ENCODE results near the gene SART3.

The SART3 gene

DNA sequence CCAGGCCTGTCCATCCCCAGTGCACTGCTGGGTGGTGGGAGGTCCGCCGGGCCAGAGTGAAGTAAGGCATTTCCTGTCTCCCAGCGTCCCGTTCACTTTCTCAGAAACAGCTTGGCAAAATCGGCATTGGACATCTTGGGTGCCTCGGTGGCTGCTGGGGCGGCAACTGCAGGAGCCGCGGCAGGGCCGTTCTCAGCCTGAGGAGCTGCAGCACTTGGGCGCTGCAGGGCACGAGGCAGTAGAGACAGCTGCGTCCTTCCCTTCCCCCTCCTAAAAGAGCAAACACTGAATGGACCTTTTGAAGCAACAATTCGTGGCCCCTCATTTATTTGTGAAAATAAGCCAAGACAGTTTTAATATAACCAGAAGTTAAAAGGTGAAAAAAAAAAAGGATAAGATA, 37.6 kb downstream of the SART3 start:
- DNase-seq (ENCODE audit: low read depth), result no peak

DNA sequence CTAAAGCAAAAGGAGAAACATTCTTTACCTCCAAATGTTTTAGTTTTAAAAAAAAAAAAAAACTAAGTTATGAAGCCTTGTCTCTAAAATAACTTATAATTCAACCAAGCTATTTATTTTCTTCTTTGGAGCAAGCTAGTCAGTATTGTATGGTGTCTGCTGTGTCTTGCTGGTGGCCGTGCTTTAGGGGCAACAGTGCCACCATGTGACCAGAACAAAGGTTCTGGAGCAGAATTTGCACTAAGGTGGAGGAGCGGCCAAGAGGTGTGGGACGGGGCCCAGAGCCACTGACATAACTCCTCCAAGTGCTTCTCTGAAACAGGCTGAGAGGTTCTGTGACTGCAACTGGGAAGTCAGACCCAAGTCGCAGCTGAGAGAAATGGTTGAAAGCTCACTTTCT, 41.4 kb downstream of the SART3 start:
- DNase-seq (ENCODE audit: low read depth), result no peak

DNA sequence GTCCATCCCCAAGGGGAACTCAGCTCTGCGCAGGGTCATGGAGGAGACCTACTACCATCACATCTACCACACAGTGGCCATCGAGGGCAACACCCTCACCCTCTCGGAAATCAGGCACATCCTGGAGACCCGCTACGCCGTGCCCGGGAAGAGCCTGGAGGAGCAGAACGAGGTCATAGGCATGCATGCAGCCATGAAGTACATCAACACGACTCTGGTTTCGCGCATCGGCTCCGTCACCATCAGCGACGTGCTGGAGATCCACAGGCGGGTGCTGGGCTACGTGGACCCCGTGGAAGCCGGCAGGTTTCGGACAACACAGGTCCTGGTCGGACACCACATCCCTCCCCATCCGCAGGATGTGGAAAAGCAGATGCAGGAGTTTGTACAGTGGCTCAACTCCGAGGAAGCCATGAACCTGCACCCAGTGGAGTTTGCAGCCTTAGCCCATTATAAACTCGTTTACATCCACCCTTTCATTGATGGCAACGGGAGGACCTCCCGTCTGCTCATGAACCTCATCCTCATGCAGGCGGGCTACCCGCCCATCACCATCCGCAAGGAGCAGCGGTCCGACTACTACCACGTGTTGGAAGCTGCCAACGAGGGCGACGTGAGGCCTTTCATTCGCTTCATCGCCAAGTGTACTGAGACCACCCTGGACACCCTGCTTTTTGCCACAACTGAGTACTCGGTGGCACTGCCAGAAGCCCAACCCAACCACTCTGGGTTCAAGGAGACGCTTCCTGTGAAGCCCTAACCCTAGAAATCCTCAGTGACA, 42.1 kb downstream of the SART3 start:
- no peak for DNase-seq (ENCODE audit: low read depth)

DNA sequence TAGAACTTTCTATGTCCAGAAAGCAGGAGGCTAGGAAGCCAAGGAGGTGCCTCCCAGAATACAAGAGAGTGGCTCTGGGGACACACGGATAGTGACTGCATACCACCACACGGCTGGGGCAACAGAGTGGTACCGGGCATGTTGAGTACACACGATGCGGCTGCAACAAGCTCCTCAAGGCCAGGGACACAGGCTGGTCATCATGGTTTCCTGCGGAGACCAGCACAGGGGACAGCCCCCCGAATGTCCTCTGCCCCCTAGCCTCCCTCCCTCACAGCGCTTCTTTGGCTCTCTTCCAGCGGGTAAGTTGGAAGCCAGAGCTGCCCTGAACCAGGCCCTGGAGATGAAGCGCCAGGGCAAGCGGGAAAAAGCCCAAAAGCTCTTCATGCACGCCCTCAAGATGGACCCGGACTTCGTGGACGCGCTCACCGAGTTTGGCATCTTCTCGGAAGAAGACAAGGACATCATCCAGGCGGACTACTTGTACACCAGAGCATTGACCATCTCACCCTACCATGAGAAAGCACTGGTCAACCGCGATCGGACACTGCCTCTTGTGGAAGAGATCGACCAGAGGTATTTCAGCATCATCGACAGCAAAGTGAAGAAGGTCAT, 42.8 kb downstream of the SART3 start:
- DNase-seq (ENCODE audit: low read depth), result no peak

DNA sequence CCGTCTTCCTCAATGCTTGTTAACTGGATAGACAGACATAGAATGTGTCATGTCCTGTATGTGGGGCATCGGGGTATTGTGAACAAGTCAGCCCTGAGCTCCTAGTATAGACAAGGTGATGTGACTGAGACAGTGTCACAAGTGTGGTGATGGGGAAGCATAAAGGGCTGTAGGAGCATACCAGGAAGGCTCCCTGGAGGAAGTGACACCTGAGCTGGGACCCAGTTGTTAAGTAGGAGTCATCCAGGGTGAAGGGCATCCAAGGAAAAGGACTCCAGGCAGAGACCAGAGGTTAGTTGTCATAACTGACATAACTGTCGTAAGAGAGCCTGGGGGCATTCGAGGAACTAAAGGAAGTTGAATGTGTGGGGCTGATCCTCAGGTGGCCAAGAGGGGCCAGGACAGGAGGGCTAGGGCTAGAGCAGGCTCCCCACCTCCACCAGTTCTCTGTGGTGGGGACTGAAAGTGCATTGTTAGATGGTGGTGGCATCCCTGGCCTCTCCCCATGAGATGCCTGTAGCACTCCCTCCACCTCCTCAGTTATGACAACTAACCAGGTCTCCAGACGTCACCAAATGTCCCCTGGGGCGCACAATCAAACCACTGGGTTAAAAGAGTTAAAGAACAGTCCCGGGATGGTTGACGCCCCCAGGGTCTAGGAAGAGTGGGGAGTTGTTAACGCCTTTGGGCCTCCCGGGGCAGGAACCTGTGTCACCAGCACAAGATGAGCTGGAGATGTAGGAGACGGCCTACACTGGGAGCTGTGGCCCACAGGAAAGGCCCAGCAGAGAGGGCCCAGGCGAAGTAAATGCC, 43.5 kb downstream of the SART3 start:
- DNase-seq (ENCODE audit: low read depth), result no peak

DNA sequence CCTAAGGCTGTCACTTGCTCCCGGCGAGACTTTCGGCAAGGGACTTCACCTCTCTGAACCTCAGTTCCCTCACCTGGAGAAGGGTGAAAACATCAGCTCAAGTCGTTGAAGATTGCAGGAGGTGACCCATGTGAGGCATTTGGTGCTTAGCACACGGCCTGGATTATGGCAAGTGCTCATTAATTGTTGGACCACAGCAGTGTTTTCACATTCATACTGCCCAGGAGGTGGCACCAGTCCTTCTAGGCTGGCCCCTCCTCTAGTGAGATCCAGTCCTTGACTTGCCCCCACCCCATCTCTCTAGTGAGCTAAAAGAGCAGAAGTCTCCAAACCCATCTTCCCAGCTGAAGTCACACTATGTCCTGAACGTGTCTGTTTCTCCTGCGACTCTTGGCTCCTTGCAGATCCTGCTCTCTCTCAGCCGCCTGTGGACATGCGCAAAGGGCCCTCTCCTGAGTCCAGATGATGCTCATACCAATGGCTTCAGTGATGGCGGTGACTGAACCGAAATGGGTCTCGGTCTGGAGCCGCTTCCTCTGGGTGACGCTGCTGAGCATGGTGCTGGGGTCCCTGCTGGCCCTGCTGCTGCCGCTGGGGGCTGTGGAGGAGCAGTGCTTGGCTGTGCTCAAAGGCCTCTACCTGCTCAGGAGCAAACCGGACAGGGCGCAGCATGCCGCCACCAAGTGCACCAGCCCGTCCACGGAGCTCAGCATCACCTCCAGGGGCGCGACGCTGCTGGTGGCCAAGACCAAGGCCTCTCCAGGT, 44.3 kb downstream of the SART3 start:
- DNase-seq (ENCODE audit: low read depth), result no peak

DNA sequence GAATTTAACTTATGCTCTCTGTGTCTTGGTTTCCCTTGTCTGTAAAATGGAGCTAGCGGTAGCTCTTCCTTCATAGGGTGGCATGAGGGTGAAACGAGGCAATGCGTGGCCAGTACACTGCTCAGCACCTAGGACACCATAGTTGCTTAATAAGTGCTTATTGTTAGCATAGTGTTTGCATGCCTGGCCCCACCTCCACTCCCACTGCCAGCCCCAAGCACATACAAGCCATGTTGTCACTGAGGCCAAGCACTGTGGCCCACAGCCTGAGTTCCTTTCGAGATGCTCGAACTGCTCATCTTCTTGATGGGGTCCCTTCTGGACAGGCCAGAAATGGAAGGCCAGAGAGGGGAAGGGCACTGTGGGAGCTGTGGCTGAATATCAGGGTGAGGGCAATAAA, 45.1 kb downstream of the SART3 start:
- no peak for DNase-seq (ENCODE audit: low read depth)

DNA sequence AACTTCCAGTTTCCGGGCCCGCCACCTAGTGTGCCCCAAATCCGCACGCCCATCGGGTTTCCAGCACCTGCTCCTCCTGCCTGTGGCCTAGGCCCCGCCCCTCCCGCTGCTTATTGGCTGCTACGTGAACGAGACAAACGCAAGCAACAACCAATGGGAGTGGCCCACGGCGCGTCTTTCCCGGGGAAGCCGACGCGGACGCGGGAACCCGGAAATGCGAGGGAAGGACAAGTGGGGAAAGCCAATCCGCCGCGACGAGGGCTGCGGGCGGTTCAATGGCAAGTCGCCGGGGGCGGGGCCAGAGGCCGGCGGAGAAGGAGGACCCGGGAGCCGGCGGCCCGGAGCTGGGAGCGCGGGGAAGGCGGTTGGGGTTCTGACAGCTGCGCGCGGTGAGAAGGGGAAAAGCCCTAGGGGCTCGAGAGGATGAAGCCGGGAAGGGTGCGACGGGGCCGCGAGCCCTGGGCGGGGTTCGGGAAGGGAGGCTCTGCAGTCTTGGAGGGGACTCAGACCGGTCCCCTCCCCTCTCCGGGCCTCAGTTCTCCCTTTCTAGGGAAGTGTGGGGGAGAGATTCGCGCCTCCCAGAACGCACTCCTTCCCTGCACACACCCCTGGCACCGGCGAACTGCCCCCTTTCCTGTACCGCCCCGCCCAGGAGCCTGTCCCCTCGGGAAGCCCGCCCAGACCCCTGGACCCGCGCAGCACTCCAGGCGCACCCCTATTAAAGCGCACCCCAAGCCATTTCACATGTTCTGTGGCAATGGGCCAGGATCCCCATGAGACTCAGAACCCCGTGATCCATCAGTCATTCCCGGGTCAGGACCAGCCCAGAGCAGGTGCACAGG, 45.8 kb downstream of the SART3 start, which contains the start of gene FICD:
Gene FICD (plus strand): TSS at position 305 of the 842 bp plus-strand sequence. CDS start 1,696 bp downstream, outside the sequence.
- DNase-seq (ENCODE audit: low read depth), result peak; percentile 89

DNA sequence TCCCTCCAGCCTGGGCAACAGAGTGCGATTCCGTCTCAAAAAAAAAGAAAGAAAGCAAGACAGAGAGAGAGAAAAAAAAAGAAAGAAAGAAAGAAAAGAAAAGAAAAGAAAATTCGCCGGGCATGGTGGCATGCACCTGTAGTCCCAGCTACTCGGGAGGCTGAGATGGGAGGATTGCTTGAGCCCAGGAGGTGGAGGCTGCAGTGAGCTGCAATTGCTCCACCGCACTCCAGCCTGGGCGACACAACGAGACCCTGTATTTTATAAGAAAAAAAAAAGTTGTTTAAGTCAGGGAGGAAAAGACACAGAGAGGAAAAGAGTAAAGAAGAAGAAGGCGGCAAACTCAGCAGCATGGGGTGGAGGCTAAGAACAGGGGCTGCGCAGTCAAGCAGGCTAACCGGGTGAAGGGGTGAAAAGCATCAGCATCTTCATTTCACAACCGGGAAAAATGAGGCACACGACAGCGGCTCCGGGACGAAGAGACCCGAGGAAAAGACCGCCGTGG, 46.5 kb downstream of the SART3 start:
- DNase-seq (ENCODE audit: low read depth), result no peak

DNA sequence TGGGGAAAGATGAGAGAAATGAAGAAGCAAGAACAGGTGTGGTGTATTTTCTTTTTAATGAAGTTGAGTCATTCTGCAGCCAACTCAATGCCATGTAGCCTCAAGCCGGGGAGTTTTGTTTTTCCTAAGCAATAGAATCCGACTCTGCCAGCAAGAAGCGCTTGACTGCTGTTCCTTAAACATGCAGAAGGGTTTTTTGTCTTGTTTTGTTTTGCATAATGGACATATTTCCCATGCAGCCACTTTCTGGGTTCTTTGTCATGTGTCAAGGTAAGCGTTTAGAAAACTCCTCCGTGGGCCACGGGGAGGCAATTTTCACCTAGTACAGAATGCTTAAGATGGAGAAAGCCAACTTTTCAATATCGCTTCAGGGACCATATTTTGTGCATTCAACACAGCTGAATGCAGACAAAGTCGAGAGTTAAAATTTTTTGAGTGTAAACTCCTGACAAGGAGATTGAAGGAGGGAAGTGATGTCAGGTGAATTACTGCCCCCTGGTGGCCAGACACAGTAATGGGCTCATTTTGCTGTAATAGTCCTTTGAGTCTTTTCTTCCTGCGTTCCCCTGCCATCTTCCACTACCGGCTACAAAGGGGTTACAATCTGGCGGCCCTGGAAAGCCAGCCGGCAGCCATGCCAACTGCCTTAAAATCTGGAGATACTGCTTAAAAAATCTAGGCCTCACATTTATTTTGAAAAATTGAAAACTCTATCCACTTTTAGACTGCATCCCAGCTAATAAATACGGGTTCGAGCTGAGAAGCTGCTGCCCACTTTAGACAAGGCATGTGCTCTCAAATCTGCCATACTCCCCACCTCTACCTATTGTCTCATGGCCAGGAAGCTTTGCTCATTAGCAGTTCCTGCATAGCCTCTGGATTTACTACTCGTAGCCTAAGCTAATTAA, 49.1 kb downstream of the SART3 start:
- peak; percentile 32 for DNase-seq (ENCODE audit: low read depth)

DNA sequence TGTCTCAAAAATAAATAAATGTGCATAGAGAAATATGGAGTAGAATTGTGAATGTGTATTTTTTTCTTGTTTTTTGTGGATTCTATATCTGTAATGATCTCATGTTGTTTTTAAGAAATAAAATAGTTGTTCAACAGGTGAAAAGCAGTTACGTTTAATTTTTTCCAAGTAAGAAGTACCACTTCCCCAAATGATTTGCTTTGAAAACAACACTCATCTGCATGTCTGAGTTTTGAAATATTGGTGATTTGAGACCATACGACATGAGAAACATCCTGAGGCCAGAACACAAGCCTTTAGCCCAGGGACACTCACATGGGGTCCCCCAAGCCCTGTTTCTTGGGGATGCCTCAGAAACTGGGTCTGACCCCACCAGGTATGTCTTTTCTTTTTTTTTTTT, 50.1 kb downstream of the SART3 start:
- no peak for DNase-seq (ENCODE audit: low read depth)

DNA sequence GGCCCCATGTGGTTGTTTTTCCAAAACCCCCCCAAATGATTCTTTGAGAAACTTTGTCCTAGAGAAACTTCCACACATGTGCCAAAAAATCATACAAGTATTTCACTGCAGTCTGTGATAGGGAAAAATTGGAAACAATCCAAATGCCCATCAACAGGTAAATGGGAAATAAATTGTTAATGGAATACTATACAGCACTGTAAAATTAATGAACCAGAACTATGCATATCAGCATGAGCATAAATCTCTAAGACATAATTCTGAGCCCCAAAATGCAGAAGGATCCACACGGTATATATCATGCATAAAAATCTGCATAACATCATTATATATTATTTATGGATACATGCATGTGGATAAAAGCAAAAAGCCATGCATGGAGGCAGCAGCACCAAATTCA, 51.2 kb downstream of the SART3 start:
- no peak for DNase-seq (ENCODE audit: low read depth)

DNA sequence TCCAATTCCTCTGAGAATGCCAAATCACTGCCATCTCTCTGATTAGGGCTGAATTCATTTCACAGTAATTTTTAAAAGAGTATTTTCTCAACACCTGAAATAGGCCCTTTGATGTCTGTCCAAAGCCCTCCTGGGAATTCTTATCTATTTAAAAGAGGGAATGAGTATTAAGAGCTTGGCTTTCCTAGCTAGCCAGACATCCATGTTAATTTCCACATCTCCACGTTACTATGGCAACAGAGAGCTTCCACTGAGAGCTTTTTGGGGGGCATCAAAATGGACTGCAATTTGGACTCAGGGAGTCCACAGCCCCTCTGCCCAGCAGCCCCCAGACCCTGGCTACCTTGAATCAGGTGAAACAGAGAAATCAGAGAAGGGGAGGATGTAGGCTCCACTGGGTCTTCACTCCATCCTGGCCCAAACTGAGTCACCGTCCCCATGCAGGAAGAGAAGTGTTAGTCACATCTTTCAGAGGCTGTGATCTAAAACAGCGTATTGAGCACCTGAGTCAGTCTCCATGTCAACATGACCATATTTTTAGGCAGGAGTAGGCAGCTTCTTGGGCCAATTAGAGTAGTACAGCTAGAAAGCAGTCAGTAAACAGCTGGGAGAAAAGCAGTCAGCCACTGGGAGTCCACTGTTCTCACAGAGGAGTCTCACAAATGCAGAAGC, 52.9 kb downstream of the SART3 start:
- no peak for DNase-seq (ENCODE audit: low read depth)

DNA sequence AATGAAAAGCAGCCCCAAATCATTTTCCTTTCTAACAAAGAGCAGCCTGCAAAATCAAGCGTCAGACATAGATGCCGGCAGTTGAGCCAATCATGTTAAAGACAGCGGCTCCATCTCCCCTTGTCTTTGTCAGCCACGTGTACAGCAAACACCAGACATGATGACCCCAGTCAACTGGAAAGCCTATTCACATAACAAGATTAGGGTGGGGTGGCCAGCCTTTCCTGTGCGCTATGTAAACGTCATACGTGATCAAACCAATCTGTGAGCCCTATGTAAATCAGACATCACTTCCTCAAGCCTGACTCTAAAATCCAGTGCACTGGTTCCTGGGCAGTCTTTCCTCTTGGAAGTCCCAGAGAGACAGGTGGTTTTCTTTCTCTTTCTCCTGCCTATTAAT, 55.8 kb downstream of the SART3 start:
- DNase-seq (ENCODE audit: low read depth), result no peak

DNA sequence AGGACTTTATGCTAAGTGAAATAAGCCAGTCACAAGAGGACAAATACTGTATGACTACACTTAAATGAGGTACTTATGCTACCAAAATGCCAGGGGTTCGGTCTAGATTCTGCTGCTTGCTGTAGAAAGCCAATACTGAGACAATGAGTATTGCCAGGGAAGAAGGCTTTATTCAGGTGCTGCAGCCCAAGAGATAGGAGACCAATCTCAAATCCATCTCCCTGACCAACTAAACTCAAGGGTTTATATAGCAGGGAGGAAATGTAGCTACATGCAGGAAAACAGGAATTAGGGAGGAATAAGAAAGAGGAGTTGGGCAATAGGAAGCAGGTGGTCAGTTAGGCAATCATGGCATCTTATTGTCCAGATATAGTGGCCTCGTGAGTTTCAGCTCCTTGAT, 58.1 kb downstream of the SART3 start:
- DNase-seq (ENCODE audit: low read depth), result no peak

DNA sequence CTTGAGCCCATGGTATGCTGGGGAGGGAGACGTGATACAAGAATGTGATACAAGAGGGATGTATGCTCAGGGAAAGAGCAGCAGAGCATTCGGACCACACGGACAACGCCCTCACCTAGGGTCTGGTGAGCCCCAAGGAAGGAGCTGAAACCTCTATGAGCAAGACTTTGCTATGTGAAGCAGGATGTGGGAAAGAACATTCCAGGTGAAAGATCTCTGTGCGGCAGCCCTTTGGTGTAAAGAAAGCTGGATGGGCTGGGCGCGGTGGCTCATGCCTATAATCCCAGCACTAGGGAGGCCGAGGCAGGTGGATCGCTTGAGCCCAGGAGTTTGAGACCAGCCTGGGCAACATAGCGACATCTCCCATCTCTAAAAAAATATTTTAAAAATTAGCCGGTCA, 62.8 kb downstream of the SART3 start:
- DNase-seq (ENCODE audit: low read depth), result no peak

DNA sequence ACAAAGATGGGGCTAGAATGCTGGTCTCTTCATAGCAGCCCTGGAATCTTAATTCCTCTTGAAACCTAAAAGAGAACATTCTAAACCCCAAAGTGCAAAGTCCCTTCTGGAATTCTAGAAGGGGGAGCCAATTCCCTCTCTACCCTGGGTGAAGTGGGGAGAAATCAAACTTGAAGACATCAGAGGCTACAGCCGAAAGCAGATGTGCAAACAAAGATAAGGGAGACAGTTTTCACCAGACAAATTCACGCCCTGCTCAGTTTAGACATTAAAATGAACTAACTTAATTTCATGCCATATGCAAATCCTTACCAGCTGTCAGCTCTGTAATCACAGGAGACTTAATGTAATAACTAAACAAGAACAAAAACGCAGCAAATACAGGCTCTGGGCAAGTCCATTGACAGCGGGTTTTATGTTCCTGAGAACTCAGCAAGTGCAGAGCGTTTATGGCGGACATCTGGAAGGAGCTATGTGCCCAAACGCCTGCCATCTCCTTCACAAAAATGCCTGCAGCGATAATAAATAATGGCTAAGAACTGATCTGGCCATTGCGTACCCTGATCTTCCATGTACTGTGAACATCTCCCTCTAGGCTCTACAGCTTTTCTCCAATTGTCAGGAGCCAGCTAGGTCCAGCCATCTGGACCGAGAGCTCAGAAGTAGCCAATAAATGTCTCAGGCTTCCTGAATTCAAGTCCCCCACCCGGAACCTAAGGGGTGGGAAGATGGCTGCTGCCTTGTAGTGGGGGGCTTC, 65.0 kb downstream of the SART3 start:
- DNase-seq (ENCODE audit: low read depth), result no peak

DNA sequence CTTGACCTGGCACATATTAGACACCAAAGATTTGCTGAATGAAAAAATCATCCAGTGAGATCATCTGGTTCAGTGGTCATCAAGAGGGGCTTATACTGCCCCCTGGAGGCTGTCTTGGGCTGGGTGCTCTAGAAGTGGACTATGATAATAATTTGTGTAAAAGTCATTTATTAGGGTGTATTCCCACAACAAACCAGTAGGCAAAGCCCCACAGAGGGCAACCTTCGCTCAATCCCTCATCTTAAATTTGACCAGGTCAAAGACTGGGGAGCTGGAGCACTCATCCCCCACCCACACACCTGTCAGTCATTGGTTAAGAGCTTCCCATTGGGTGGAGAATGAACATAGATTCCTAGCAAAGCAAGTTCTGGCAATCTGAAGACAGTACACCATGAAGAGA, 65.9 kb downstream of the SART3 start:
- DNase-seq (ENCODE audit: low read depth), result no peak

DNA sequence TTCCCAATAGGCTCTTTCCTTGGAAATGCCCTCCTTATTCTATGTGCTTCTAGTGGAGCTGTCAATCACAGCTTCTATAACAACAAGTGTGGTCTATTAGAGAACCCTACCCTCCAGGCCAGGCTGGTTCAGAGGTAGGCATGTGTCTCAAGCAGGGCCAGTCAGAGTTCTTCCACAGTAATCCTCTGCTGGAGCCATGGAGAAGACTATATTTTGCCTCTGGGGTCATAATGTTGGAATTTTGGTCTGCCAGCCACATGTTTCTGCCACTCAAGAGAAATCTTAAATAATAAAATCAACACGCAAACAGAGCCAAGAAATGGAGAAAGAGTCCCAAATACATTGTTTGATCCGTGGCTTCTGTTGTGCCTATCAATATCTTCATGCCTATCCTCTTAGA, 69.7 kb downstream of the SART3 start:
- no peak for DNase-seq (ENCODE audit: low read depth)

Data from CMK (cell line).